Inflammatory macrophage (primary cell): Measurements from ENCODE around the gene HPX.

Experiments used
- DNase-seq, 2 donors: peaks; one replicate each; pipeline ENCODE4 v3.0.0-alpha.2; 2020 to 2022

The HPX gene

DNA sequence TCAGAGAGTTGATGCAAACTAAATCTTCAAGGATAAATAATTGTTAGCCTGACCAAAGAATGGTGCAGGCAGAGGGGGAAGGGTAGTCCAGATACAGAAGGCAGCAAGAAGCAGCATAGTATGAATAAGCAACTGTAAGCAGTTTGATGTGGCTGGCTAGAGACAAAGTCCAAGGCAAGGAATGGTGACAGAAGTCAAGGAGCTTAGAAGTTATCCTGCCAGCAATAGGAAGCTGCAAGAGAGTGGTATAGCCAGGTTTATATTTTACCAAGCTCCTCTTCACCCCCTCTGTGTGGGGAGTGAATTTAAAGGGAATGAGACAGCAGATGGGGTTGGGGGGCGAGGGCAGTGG, 18.3 kb upstream of the HPX start:
- no peak for DNase-seq

GRCh38 chr11:6458352-6459098, 17.7 kb upstream of the HPX start:
- DNase-seq: no peak

GRCh38 chr11:6457581-6458320, 17.0 kb upstream of the HPX start:
- no peak for DNase-seq

- DNase-seq: no peak
Observed at GRCh38 chr11:6456361-6457073, 15.7 kb upstream of the HPX start.

GRCh38 chr11:6455070-6455469, 14.3 kb upstream of the HPX start:
- no peak for DNase-seq

- DNase-seq: no peak
Observed at GRCh38 chr11:6453152-6453551, 12.4 kb upstream of the HPX start.

GRCh38 chr11:6452219-6452618, 11.4 kb upstream of the HPX start:
- DNase-seq: no peak

DNA sequence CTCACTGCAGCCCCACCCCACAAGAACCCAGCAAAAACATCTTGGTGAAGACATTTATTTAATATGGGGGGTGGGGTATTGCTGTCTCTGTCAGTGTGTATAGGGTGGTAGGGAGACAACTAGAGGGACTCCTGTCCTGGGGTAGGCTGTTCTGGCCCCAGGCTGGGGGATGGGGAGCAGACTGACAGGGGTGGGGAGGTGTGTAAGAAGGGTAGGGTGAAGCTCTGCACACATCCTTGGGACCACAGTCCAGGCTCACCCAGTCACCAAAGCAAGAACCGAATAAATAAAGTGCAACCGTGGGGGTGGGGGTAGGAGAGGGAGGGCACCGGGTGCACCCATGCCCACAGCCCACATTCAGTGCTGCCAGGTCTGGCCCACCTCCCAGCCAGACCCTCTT, 7.8 kb upstream of the HPX start:
- no peak for DNase-seq

DNA sequence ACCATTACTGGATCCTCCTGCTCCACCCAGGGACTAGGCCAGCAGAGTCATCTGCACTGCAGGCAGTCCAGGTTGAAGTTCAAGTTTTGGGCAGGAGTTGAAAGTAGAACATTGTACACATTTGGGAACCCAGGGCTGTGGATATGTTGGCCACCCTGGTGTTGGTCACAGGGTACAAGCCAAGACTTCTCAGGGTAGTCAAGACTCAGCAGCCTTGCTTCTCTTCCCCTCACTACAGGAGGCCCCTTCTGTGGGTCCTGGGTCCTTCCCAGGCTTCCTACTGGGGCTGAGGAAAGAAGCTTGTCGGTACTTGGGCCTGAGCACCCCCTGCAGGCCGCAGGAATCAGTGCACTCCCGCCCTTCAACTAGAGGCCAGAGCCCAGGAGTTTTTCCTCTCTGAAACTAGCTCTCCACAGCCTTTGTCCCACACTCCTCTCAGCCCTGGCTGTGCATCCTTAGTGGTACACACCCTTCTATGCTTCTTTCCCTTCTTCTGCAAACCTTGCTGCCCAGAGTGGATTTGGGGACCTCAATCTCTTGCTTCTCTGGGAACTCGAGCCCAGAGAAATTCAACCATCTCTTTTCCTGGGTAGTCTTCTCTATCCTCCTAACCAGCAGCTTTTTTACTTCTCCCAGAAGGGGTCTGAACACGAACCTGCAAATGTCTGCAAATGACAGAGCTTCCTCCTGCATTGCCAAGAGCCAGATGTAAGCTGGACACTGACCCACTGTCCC, 2.6 kb upstream of the HPX start:
- peak; percentile 50 to 65 for DNase-seq

- DNase-seq: no peak
Observed at GRCh38 chr11:6442441-6442840, 1.7 kb upstream of the HPX start.

GRCh38 chr11:6438979-6439571, 1.7 kb downstream of the HPX start:
- DNase-seq: peak; percentile 80 to 82

DNA sequence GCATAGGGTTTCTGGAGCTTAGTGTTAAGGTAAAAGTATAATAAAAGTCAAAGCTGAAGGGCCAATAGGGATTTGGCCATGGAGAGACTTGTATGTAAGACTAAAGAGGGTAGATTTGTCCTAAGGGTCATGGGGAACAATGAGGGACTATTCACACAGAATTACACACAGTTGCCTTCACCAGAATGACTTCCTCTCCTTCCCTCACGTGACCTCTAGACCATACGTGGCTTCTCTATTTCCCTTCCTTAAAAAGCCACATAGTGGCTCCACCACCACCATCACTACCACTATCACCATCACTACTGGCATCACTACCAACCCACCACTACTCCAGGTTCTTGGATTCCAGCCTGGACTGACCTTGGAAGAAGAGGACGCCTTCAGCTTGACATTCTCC, 2.8 kb downstream of the HPX start:
- DNase-seq: peak; percentile 76 to 80

- no peak for DNase-seq
Observed at GRCh38 chr11:6437423-6437822, 3.4 kb downstream of the HPX start.

DNA sequence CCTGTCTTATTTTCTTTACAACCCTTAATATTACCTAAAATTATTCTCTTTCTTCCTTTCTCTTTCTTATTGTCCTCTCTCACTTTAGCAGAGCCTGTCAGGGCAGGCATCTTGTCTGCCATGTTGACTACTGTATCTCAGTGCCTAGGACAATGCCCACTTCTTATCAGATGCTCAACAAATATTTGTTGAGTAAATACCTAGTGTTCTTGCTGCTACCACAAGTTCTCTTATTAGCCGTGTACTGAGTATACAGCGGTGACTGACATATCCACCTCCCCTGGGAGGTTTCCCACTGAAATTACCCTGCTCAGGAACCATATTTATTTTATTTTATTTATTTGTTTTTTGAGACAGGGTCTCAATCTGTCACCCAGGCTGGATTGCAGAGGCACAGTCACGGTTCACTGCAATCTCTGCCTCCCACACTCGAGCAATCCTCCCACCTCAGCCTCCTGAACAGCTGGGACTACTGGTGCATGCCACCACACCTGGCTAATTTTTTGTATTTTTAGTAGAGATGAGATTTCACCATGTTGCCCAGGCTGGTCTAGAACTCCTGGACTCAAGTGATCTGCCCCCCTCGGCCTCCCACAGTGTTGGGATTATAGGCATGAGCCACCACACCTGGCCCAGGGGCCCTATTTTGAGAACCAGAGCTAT, 6.7 kb downstream of the HPX start:
- no peak for DNase-seq

- no peak for DNase-seq
Observed at GRCh38 chr11:6431861-6432260, 8.9 kb downstream of the HPX start.

DNA sequence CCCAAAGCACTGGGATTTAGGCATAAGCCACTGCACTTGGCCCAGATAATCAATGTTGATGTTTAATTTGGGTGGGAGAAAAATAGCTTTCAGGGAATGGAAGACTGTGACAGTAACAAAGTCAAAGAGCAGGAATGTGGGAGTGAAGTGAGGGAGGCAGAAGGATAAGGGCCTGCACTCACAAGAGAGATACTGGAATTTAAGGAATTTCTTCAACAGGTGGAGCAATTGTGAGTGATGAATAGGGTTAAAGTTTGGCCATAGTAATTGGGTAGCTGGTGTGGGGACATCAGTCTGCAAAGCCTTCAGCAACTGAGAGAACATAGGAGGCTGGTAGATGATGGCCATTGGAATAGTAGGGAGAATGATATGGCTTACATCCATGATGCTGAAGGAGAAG, 13.3 kb downstream of the HPX start:
- no peak for DNase-seq

DNA sequence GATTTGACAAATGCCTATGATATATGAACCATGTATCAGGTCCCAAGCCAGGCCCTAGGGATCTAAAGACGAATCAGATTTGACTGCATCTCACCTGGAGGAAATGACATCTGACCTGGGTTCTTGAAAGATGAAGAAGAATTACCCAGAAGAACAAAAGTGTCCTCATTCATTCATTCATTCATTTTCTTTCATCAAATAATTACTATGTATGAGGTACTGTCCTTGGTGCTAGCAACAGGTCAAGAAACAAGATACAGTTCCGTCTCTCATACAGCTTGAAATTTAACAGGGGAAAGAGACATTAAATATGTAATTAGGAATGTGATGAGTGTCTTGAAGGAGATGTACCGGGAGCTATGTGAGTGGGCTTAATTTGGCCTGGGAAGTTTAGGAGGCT, 20.1 kb downstream of the HPX start:
- DNase-seq: no peak

GRCh38 chr11:6419009-6419631, 21.7 kb downstream of the HPX start, which contains the start of gene APBB1:
Gene APBB1, minus strand, starts transcription at chr11:6419094. Its CDS starts 7,747 bp downstream, at chr11:6411347.
- peak in 1 of 2 donors; percentile 25 for DNase-seq

DNA sequence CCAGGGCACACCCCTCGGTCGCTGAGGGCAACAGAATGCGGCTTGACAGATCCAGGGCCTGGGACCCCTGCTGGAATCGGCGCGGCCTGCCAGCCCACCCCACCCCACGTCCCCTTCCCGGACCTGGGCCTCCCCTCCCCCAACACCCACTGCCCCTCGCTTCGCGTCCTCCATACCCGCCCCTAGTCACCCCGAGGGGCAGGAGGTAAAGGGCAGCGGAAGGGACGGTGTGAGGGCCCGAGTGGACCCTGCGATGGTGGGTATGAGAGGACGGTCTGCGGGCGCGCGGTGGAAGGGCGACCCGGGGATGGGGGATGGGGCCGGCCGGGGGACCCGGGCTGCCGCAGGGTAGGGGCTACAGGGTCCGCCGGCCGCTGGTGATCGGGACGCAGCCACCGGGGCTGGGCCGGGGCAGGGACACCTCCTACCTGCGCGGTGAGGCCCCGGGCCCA, 22.2 kb downstream of the HPX start:
- no peak for DNase-seq

DNA sequence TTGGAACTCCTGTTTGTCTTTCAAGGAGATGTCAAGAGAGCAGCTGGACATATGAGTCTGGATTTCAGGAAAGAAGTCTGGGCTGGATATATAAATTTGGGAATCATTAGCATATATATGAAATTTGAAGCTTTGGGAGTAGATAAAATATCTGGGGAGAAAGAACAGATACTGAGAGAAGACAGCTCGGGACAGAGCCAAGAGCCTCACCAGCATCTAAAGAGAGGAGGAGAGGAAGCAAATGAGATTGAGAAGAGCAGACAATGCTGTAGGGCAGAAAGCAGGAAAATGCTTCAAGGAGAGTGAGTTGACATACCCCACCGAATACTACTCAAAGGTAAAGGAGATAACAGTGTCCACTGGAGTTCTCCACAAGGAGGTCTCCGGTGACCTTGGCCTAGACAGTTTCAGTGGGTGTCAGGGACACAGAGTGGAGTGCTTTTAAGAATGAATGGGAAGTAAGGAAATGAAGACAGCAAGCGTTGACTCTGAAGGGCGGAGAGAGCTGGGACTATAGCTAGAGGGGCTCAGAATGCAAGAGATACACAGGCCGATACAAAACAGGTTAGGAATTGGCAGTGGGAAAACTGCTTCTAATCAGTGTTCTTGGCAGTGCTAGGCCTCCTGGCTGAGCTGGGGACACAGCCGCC, 22.8 kb downstream of the HPX start:
- DNase-seq: no peak

GRCh38 chr11:6415797-6416196, 25.0 kb downstream of the HPX start:
- peak; percentile 50 to 64 for DNase-seq
